T-helper 9 cell (primary cell): ENCODE data around the gene RING1.

Source experiments
- DNase-seq: peaks from one replicate; pipeline ENCODE4 v3.0.0-alpha.2; 2020
- total RNA-seq, 2 donors: gene quantifications; one replicate each; lab custom pipeline; 2026; lab: John Stamatoyannopoulos, UW

Gene RING1
- 31.6 to 42.3 reads per million in 2 donors for total RNA-seq

- DNase-seq, result peak; percentile 87
Measured at GRCh38 chr6:33208091-33208967, at the start of gene RING1. Gene RING1, plus strand, starts transcription at chr6:33208500. Its CDS starts 323 bp downstream, at chr6:33208823.

- no peak for DNase-seq
Measured at GRCh38 chr6:33160096-33160495, 48.2 kb upstream of the RING1 start.

DNA sequence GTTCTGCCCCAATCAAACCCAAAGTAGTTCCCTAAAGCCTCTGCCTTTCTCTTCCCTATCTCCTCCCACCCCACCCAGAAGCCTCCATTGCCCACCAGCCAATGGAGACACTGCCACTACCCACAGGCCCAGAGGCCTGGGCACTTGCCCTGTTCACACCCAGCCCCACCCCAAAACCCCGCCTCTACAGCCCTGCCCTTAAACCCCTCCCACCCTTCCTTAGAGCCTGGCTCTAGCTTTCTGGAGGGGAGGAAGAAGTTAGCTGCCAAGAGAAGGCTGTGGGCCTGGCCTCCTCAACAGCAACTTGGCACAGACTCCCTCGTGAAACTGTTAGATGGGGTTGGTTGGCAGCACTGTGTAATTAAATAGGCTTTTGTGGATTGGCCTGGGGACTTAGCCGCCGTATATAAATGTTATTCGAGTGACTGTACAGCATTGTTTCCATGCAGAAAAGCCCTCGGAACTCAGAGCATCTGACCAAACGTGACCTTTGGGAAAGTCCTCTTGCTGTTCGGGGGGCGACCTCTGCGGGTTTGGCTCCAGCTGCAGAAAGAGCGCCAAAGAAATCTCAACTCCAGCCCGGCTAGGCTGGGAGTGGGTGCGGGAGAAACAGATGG is 47.5 kb upstream of the RING1 start:
- no peak for DNase-seq

- DNase-seq, result peak; percentile 77
Measured at GRCh38 chr6:33161354-33162331, 46.7 kb upstream of the RING1 start.

- no peak for DNase-seq
Measured at GRCh38 chr6:33163540-33163939, 44.8 kb upstream of the RING1 start.

- no peak for DNase-seq
Measured at GRCh38 chr6:33164176-33164575, 44.1 kb upstream of the RING1 start.

GRCh38 chr6:33164665-33165373 is 43.5 kb upstream of the RING1 start:
- no peak for DNase-seq

DNA sequence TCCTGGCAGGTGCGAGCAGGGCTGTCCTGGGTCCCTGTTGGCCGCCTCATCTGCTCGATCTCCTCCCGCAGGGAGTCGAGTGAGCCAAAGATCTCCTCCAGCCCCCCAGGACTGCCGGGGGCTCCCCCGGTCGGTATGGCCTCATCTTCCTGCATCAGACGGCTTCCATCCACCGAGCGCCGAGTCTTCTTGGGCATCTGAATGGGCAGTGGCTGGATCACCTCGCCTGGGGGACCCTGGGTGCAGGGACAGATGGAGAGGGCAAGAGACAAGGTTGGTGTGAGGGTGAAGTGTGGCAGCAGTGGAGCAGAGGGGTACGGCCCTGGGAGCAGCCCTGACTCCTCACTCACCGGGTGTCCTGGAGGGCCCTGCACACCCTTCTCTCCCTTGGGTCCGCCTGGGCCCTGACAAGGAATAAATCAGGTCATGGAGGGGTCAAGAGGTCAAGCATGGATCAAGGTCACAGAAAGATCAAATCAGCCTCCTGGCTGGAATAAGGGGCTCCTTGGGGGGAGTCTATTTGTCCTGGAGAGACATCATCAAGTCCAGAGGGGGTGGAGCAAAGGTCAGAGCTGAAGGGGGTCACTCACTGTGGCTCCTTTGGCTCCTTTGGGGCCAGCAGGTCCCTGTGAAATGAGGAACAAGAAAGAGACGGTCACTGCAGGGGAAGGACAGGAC is 42.6 kb upstream of the RING1 start:
- no peak for DNase-seq

DNA sequence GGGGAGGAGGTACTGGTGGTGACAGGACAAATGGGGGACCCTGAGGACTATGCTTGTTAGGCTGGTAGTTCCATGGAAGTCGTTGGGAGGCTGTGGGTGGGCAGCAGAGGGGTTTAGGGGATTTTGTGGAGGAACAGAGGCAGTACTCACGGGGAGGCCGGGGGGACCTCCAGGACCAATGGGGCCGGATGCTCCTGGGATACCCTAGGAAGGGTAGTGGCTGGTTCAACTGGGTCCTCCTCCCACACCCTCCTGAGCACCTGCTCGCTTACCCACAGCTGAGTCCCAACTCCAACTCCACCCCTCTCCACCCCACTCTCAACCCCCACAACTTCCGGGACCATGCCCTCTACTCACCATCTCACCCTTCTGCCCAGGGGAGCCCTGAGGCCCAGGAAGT is 41.9 kb upstream of the RING1 start:
- no peak for DNase-seq

GRCh38 chr6:33166811-33167210 is 41.5 kb upstream of the RING1 start:
- DNase-seq, result no peak

- no peak for DNase-seq
Measured at GRCh38 chr6:33167374-33168283, 40.7 kb upstream of the RING1 start.

DNA sequence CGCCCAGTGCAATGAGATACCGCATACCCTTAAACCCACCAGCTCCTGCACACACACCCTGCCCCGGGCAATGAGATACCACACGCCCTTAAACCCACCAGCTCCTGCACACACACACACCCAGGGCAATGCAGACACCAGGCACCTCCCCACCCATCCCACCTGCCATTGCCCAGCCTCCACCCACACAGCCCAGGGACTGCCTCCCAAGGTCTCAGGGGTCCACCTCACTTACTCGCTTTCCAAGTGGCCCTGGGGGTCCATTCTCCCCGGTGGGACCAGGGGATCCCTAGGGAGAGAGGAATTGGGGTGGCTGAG is 40.1 kb upstream of the RING1 start:
- no peak for DNase-seq

GRCh38 chr6:33168639-33169038 is 39.7 kb upstream of the RING1 start:
- DNase-seq, result no peak

GRCh38 chr6:33169291-33170175 is 38.8 kb upstream of the RING1 start:
- DNase-seq, result no peak

- no peak for DNase-seq
Measured at GRCh38 chr6:33170176-33171015, 37.9 kb upstream of the RING1 start.

DNA sequence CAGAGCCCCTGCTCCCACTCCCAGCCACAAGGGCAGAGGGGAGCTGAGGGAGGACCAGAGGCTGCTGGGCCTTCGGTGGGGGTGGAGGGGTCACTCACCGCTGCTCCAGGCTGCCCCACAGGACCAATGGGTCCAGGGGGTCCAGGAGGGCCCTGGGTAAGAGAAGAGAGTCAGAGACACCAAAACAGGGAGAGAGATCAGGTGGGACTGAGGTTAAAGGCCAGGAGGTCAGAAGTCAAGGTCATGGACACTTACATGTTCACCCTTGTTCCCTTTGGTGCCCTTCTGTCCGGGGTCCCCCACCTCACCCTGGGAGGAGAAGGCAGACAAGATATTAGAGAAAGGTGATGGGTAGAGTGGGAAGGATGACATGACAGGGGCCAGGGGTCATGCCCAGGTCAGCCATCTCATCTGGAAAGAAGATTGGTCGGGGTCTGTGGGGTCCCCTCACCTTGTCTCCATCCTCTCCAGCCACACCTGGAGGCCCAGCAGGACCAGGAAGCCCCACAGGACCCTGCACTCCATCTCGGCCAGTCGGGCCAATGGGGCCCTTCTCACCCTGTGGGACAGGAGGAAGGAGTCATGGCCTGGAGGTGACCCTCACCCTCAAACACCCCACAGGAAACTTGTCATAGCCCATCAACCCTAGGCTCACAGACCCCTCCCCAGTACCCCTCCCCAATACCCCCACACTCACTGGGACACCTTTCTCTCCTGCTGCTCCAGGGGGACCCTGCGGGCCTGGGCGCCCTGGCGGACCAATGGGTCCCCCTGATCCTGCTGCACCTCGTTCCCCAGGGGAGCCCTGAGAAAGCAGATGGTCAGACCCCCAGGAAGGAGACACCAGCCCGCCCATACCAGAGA is 37.1 kb upstream of the RING1 start:
- no peak for DNase-seq

DNA sequence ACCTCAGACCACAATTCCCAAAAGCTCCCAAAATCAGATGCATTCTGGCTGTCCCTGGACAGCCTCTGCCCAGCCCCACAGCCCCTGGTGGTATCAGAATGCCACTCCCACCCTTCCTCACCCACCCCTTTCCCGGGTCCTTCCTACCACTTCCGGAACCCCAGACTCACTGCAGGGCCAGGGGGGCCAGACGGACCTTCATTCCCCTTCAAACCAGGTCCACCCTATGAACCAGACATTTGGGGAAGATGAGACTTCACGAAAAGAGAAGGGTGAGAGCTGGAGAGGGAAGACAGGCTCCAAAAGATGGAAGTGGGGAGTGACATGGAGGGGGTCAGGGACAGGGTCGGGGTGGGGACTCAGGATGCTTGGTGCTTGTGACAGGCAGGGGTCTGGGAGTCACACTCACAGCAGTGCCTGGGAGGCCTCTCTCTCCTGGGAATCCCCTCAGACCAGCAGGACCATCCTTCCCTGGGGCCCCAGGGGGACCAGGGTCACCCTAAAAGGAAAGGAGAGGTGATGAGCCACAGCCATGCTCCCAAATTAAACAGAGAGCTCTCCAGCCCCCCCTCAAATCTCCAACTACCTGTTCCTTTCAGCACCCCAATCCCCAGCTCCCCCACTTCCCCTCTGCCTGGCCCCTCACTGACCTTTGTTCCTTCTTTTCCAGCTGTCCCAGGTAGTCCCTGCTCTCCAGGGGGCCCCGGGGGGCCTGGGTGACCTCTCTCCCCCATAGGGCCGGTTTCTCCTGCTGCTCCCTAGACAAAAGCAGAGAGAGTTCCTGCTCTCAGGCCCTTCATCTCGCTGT is 36.2 kb upstream of the RING1 start:
- no peak for DNase-seq
